Fibroblast of lung (primary cell): ENCODE data around the gene SCN5A. TPM values are rescaled to one million over a fixed set of nuclear protein-coding genes. Genes with fewer than 3 reads are reported as not detected.

ENCODE experiments used
- DNase-seq, 2 donors: peaks; one replicate each; pipeline versions ENCODE4 v3.0.0 to v3.0.0-alpha.2; 2010; ENCODE audit warnings: low read depth in 2 of 2
- H2AFZ ChIP-seq: 2 replicates; pipeline ENCODE4 v1.5.1; 2012; ENCODE audit warnings: low read length, control low read depth, inconsistent platforms
- H3K27ac ChIP-seq: 2 replicates; pipeline ENCODE4 v1.5.1; 2011; ENCODE audit warnings: low read length, control low read depth; ENCODE audit not compliant: insufficient read depth
- H3K27me3 ChIP-seq: 2 replicates; pipeline ENCODE4 v1.5.1; 2011; ENCODE audit warnings: mild to moderate bottlenecking, low read length; ENCODE audit not compliant: control insufficient read depth, insufficient read depth
- H3K36me3 ChIP-seq: 2 replicates; pipeline ENCODE4 v1.5.1; 2011; ENCODE audit warnings: low read length; ENCODE audit not compliant: control insufficient read depth, insufficient read depth
- H3K4me1 ChIP-seq: 2 replicates; pipeline ENCODE4 v1.5.1; 2011; ENCODE audit warnings: low read length; ENCODE audit not compliant: control insufficient read depth, insufficient read depth; ENCODE audit errors: extremely low read depth
- H3K4me2 ChIP-seq: 2 replicates; pipeline ENCODE4 v1.5.1; 2011; ENCODE audit warnings: low read length, control low read depth; ENCODE audit not compliant: insufficient read depth; ENCODE audit errors: extremely low read depth
- H3K4me3 ChIP-seq, 4 experiments: fragments of 200-600 bp in 1 of 4; sonication (generic) in 1 of 4; replicated peaks in 1 of 4; 2 replicates each; pipeline ENCODE4 v1.5.1; 2011 to 2016; ENCODE audit warnings: low read length in 4 of 4, low read depth in 3 of 4, mild to moderate bottlenecking in 3 of 4, control low read depth in 2 of 4, inconsistent platforms in 1 of 4, mixed read lengths in 1 of 4; ENCODE audit not compliant: insufficient read depth in 1 of 4; ENCODE audit errors: control extremely low read depth in 1 of 4
- H3K79me2 ChIP-seq: 2 replicates; pipeline ENCODE4 v1.5.1; 2012; ENCODE audit warnings: mild to moderate bottlenecking, low read length, inconsistent platforms; ENCODE audit not compliant: control insufficient read depth, insufficient read depth
- H3K9ac ChIP-seq: 2 replicates; pipeline ENCODE4 v1.5.1; 2011; ENCODE audit warnings: mild to moderate bottlenecking, low read length, control low read depth; ENCODE audit not compliant: insufficient read depth
- H3K9me3 ChIP-seq: 2 replicates; pipeline ENCODE4 v1.5.1; 2012; ENCODE audit warnings: low read depth, low read length; ENCODE audit not compliant: control insufficient read depth, insufficient read depth
- H4K20me1 ChIP-seq: 2 replicates; pipeline ENCODE4 v1.5.1; 2011; ENCODE audit warnings: low read length; ENCODE audit not compliant: control insufficient read depth, insufficient read depth; ENCODE audit errors: extremely low read depth
- CTCF ChIP-seq, 2 donors: IDR thresholded peaks in 1 of 2; conservative IDR thresholded peaks in 1 of 2; 1 replicate in 1 of 2; 2 replicates in 1 of 2; pipeline ENCODE4 v1.5.1; 2011 to 2012; ENCODE audit warnings: low read length in 2 of 2, control low read depth in 1 of 2, inconsistent platforms in 1 of 2, low read depth in 1 of 2, mild to moderate bottlenecking in 1 of 2
- EZH2 ChIP-seq: IDR thresholded peaks from 2 replicates; pipeline ENCODE4 v1.5.1; 2012; ENCODE audit warnings: low read length, control low read depth, mild to moderate bottlenecking; ENCODE audit errors: missing control alignments
- polyA plus RNA-seq, 2 donors: library from polyadenylated mRNA; depleted of rRNA in 1 of 2; stranded (reverse) in 1 of 2; unstranded in 1 of 2; fragments of >200 nt; gene quantifications; 2 replicates each; pipeline ENCODE4 v1.2.1, GENCODE V29; 2011 to 2012; ENCODE audit warnings: missing spikeins in 1 of 2
- total RNA-seq: library from RNA; depleted of rRNA; stranded (reverse); fragments of >200 nt; gene quantifications from 2 replicates; pipeline ENCODE4 v1.2.1, GENCODE V29; 2014

Gene SCN5A
- total and polyA plus RNA-seq, 2 donors (not counting 1 experiment from before 2014, with no cell fraction given): 0.27 to 0.50 TPM

DNA sequence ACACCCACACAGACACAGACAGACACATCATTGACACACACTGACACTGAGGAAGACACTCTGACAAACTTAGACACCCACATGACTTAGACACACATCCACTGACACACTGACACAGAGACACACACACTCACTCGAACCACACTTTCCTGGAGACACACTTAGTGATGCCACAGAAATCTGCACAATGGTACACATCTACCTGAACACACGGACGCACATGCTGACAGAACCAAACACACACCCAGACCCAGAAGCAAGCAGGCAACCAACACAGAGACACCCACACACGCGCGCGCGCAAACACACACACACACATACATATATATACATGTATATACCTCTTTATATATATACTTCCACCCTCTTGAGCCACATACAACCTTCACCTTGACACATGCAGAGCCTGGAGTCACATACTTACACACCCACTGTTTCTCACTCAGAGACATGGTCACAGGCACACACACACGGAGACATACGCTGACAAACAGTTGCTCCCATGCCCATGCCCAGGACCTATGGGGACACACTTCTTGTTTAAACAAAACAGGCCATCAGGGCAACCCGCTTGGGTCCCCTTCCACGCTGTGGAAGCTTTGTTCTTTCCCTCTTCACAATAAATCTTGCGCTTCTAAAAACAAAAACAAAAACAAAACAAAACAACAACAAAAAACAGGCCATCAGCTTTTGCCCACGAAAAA is 913 bp upstream of the SCN5A start:
- Histone ChIP-seq H4K20me1 (no peaks in the 10 kb centered on the region), H3K36me3 (no peaks in the 10 kb centered on the region), H3K4me1 (peaks cover 4% of the 10 kb centered on the region), H3K9ac (no peak overlapping the region), H3K9me3 (no peaks in the 10 kb centered on the region), H2AFZ (no peak overlapping the region), H3K4me3 (peak overlapping the region in 1 of 4 experiments; percentile 26), H3K27ac (no peak overlapping the region), H3K79me2 (no peaks in the 10 kb centered on the region), H3K27me3 (peaks cover 12% of the 10 kb centered on the region), H3K4me2 (no peak overlapping the region)
- no peak for TF ChIP-seq EZH2
- TF ChIP-seq CTCF (conservative IDR thresholded peaks at IDR 0.05 in 1 of 2, IDR thresholded peaks at IDR 0.05 in 1 of 2; ENCODE audit: low read depth in 1 of 2, low read length in 2 of 2): no peak
- DNase-seq: no peak

DNA sequence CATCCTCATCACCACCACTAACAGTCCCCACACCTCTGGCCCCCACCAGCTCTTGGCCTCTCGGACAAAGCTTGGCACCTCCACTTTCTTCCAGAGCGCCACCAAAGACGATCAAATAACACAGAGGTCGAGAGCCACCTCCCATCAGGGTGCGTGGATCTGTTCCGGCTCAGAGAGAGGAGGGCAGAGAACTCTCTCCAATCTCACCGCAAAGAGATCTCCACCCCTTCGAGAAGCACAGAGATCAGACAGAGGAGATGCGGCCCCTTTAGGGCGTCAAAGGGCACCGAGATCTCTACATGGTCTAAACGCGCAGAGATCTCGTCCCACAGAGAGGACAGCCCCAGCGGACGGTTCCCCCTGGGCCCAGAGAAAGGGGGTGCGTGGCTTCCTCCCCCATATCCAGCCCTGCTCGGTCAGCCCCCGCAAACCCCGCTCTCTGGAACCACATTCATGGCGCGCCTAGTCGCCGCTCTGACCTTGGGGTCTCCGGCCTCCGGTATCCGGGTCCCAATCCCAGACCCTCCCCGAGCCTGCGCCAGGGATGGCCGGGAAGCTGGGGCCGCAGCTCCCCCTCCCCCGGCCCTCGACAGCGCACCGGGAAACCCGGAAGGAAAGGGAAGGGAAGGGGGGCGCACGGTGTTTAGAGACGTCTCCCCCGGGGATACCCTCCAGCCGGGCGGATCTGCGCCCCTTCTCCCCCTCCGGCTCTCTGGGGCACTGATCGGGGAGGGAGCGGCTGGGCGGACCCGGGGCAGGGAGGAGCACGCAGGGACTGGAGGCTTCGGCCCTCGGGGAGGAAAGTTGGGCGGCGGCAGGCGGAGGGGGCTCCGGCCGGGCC is 608 bp downstream of the SCN5A start:
- peak overlapping the region; percentile 17 for H2AFZ ChIP-seq
- H3K27me3 ChIP-seq: peaks cover 12% of the 10 kb centered on the region
- DNase-seq: no peak
- H3K9me3 ChIP-seq: no peaks in the 10 kb centered on the region
- H3K4me3 ChIP-seq: peak overlapping the region; percentile 29 to 57 (median 40)
- peak overlapping the region; percentile 59 for H3K4me2 ChIP-seq
- peak overlapping the region; percentile 53 for H3K9ac ChIP-seq
- H3K27ac ChIP-seq: no peak overlapping the region
- TF ChIP-seq CTCF (conservative IDR thresholded peaks at IDR 0.05 in 1 of 2, IDR thresholded peaks at IDR 0.05 in 1 of 2; ENCODE audit: low read depth in 1 of 2, low read length in 2 of 2): no peak
- peak; percentile 7 for TF ChIP-seq EZH2
- no peaks in the 10 kb centered on the region for H3K79me2 ChIP-seq
- H3K4me1 ChIP-seq: peaks cover 4% of the 10 kb centered on the region
- no peaks in the 10 kb centered on the region for H4K20me1 ChIP-seq
- no peaks in the 10 kb centered on the region for H3K36me3 ChIP-seq

- H3K79me2 ChIP-seq: no peaks in the 10 kb centered on the region
- no peak overlapping the region for H3K4me2 ChIP-seq
- H3K36me3 ChIP-seq: no peaks in the 10 kb centered on the region
- H3K4me3 ChIP-seq: no peak overlapping the region
- H3K27ac ChIP-seq: no peak overlapping the region
- no peak for DNase-seq
- TF ChIP-seq EZH2: peak; percentile 43
- TF ChIP-seq CTCF (conservative IDR thresholded peaks at IDR 0.05 in 1 of 2, IDR thresholded peaks at IDR 0.05 in 1 of 2; ENCODE audit: low read depth in 1 of 2, low read length in 2 of 2): no peak
- peaks cover 4% of the 10 kb centered on the region for H3K4me1 ChIP-seq
- H4K20me1 ChIP-seq: no peaks in the 10 kb centered on the region
- H3K27me3 ChIP-seq: peaks cover 12% of the 10 kb centered on the region
- H3K9me3 ChIP-seq: no peaks in the 10 kb centered on the region
- no peak overlapping the region for H2AFZ ChIP-seq
- H3K9ac ChIP-seq: no peak overlapping the region
Measured at GRCh38 chr3:38648024-38648658, 1.3 kb downstream of the SCN5A start.
